ENCODE results near the gene SLC7A8.

DNA sequence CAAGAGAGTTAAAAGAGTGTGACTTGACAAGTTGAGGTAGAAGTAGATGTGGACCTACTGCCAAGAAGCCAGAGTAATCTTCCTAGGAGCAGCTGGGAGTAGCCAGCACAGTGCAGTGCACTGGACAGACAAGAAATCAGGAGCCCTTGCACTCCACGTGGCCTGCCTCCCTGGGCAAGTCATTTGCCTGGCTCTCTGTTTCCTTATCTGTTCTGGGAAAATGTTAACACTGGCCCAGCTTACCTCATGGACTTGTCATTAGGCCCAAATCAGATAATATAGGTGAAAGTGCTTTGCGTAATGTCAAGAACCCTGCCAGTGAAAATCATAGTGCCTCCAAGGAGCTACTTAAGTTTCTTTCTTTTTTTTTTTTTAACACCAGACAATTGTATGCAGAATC lies 19.2 kb downstream of the SLC7A8 start:
- TF ChIP-seq, protein P1, sequence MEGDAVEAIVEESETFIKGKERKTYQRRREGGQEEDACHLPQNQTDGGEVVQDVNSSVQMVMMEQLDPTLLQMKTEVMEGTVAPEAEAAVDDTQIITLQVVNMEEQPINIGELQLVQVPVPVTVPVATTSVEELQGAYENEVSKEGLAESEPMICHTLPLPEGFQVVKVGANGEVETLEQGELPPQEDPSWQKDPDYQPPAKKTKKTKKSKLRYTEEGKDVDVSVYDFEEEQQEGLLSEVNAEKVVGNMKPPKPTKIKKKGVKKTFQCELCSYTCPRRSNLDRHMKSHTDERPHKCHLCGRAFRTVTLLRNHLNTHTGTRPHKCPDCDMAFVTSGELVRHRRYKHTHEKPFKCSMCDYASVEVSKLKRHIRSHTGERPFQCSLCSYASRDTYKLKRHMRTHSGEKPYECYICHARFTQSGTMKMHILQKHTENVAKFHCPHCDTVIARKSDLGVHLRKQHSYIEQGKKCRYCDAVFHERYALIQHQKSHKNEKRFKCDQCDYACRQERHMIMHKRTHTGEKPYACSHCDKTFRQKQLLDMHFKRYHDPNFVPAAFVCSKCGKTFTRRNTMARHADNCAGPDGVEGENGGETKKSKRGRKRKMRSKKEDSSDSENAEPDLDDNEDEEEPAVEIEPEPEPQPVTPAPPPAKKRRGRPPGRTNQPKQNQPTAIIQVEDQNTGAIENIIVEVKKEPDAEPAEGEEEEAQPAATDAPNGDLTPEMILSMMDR (IDR thresholded peaks at IDR 0.05): no peak
- TF ChIP-seq POLR2A (IDR thresholded peaks at IDR 0.05): no peak

All from tibial nerve (tissue), 3 donors.